Measurements from ENCODE around the gene ARHGAP1. TPM values are rescaled to one million over a fixed set of nuclear protein-coding genes. Genes with fewer than 3 reads are reported as not detected.

Gene ARHGAP1
- total and polyA plus RNA-seq, 2 of the 13 experiments (the other 11 are each of a cell fraction or from before 2014, with no cell fraction given): 18.6 to 30.3 TPM

GRCh38 chr11:46700241-46701077, at the start of gene ARHGAP1, which contains the start of gene ZNF408 (continued):
- no peak for TF ChIP-seq ZNF253 (CRISPR knock-in tag; IDR thresholded peaks at IDR 0.05; ENCODE audit: borderline replicate concordance)
- TF ChIP-seq DMAP1 (CRISPR knock-in tag; IDR thresholded peaks at IDR 0.05): peak; percentile 97
- TF ChIP-seq CCDC6 (CRISPR knock-in tag; IDR thresholded peaks at IDR 0.05): no peak; the same call in 1 of the 2 replicates
- TF ChIP-seq REPIN1 (CRISPR knock-in tag; IDR thresholded peaks at IDR 0.05; ENCODE audit: borderline replicate concordance, low read depth): peak; percentile 91
- peak; percentile 36; the same call in 1 of the 2 replicates for TF ChIP-seq NR2F6 (IDR thresholded peaks at IDR 0.05)
- 0 out of 2 replicates have a peak, but pooled peaks have one; percentile 48 for TF ChIP-seq NR2F6 (CRISPR knock-in tag; IDR thresholded peaks at IDR 0.05)
- TF ChIP-seq THAP8 (CRISPR knock-in tag; IDR thresholded peaks at IDR 0.05; ENCODE audit: borderline replicate concordance): no peak
- TF ChIP-seq SNAPC5 (CRISPR knock-in tag; IDR thresholded peaks at IDR 0.05; ENCODE audit: borderline replicate concordance): no peak
- no peak for TF ChIP-seq XBP1 (CRISPR knock-in tag; IDR thresholded peaks at IDR 0.05)
- TF ChIP-seq ZSCAN30 (CRISPR knock-in tag; IDR thresholded peaks at IDR 0.05): no peak
- no peak for TF ChIP-seq REL (CRISPR knock-in tag; conservative IDR thresholded peaks at IDR 0.05)
- peak; percentile 13 for TF ChIP-seq ZFP36 (IDR thresholded peaks at IDR 0.05; ENCODE audit: borderline replicate concordance, low read depth, low read length, partially characterized antibody)
- peak; percentile 91; the same call in 1 of the 2 replicates for TF ChIP-seq ZC3H13 (CRISPR knock-in tag; IDR thresholded peaks at IDR 0.05)
- TF ChIP-seq CTCF (CRISPR knock-in tag; IDR thresholded peaks at IDR 0.05): no peak
- peak; percentile 51; the same call in 1 of the 2 replicates for TF ChIP-seq SOX5 (CRISPR knock-in tag; IDR thresholded peaks at IDR 0.05; ENCODE audit: borderline replicate concordance)
- TF ChIP-seq ZFP1 (CRISPR knock-in tag; IDR thresholded peaks at IDR 0.05): no peak; the same call in 1 of the 2 replicates
- no peak for TF ChIP-seq LRRFIP1 (CRISPR knock-in tag; conservative IDR thresholded peaks at IDR 0.05)
- 0 out of 2 replicates have a peak, but pooled peaks have one; percentile 69 for TF ChIP-seq ZBTB2 (CRISPR knock-in tag; IDR thresholded peaks at IDR 0.05; ENCODE audit: low read depth)
- TF ChIP-seq ZBED4 (CRISPR knock-in tag; IDR thresholded peaks at IDR 0.05; ENCODE audit: borderline replicate concordance): no peak; the same call in 1 of the 2 replicates

All from HepG2 (cell line).